GM18909 (cell line): ENCODE results near the gene TSPAN14.
"Not testable (repeated sequence)": the region's sequence is repeated elsewhere in the genome, so short reads cannot be mapped to it uniquely, and the experiment has no call there.

ENCODE experiments used
- ATAC-seq: cut with Tn5 transposase; IDR thresholded peaks from one replicate; pipeline ENCODE4 v1.9.1; 2021; ENCODE audit warnings: mild to moderate bottlenecking; ENCODE audit not compliant: unreplicated experiment, poor library complexity

TSPAN14 gene

GRCh38 chr10:80468002-80468401, 13.9 kb downstream of the TSPAN14 start:
- ATAC-seq, result no peak

- no peak for ATAC-seq
These were observed 14.8 kb downstream of the TSPAN14 start for GRCh38 chr10:80468806-80469421.

- no peak for ATAC-seq
These were observed 16.2 kb downstream of the TSPAN14 start for GRCh38 chr10:80470266-80470665.

- no peak for ATAC-seq
These were observed 16.9 kb downstream of the TSPAN14 start for GRCh38 chr10:80471001-80471400.

GRCh38 chr10:80471715-80472233, 17.7 kb downstream of the TSPAN14 start:
- peak; percentile 67 for ATAC-seq

GRCh38 chr10:80472234-80473095, 18.4 kb downstream of the TSPAN14 start:
- peak; percentile 94 for ATAC-seq

- ATAC-seq, result no peak
These were observed 19.1 kb downstream of the TSPAN14 start for GRCh38 chr10:80473096-80473657.

GRCh38 chr10:80473692-80474596, 19.8 kb downstream of the TSPAN14 start:
- no peak for ATAC-seq

GRCh38 chr10:80474597-80474910, 20.4 kb downstream of the TSPAN14 start:
- no peak for ATAC-seq

GRCh38 chr10:80474941-80475340, 20.8 kb downstream of the TSPAN14 start:
- ATAC-seq, result no peak

GRCh38 chr10:80475641-80476040, 21.5 kb downstream of the TSPAN14 start:
- ATAC-seq, result not testable (repeated sequence)

GRCh38 chr10:80476685-80477084, 22.6 kb downstream of the TSPAN14 start:
- no peak for ATAC-seq

GRCh38 chr10:80477813-80478212, 23.7 kb downstream of the TSPAN14 start:
- no peak for ATAC-seq

GRCh38 chr10:80480373-80480772, 26.3 kb downstream of the TSPAN14 start:
- not testable (repeated sequence) for ATAC-seq

GRCh38 chr10:80480852-80481251, 26.7 kb downstream of the TSPAN14 start:
- no peak for ATAC-seq

GRCh38 chr10:80484243-80484642, 30.1 kb downstream of the TSPAN14 start:
- no peak for ATAC-seq

- no peak for ATAC-seq
These were observed 30.6 kb downstream of the TSPAN14 start for GRCh38 chr10:80484676-80485075.

- no peak for ATAC-seq
These were observed 31.2 kb downstream of the TSPAN14 start for GRCh38 chr10:80485076-80485945.
